Measurements from ENCODE around the gene BMP7. TPM values are rescaled to one million over a fixed set of nuclear protein-coding genes. Genes with fewer than 3 reads are reported as not detected.
"Not testable (repeated sequence)": the region's sequence is repeated elsewhere in the genome, so short reads cannot be mapped to it uniquely, and the experiment has no call there.

Gene BMP7
- total RNA-seq, 4 donors from 2014 or later = 34.0 to 113 (median 80.2) TPM

DNA sequence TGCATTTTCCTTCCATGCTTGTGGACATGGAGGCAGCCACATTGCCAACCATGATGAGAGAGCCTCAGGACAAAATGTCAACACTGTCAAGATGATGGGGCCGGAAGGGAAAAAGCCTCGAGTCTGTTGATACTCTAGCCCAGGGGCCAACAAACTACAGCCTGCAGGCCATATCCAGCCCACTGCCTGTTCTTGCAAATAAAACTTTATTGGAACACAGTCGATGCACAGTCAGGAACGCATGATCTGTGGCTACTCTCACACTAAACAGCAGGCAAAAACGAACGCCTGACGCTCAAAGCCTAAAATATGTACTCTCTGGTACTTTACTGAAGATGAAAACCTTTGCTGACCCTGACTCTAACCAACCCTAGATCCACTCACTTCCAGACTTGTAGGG is 72.3 kb downstream of the BMP7 start:
- Histone ChIP-seq H3K4me1 (no peaks in the 10 kb centered on the region), H3K9me3 (no peaks in the 10 kb centered on the region), H3K27me3 (no peaks in the 10 kb centered on the region), H3K4me3 (replicated peaks in 1 of 3) (no peak overlapping the region), H3K27ac (no peak overlapping the region), H3K36me3 (no peaks in the 10 kb centered on the region)
- no peak for DNase-seq
- intact Hi-C loops (cut with DNase I) = no loop called here
- TF ChIP-seq, protein P1, sequence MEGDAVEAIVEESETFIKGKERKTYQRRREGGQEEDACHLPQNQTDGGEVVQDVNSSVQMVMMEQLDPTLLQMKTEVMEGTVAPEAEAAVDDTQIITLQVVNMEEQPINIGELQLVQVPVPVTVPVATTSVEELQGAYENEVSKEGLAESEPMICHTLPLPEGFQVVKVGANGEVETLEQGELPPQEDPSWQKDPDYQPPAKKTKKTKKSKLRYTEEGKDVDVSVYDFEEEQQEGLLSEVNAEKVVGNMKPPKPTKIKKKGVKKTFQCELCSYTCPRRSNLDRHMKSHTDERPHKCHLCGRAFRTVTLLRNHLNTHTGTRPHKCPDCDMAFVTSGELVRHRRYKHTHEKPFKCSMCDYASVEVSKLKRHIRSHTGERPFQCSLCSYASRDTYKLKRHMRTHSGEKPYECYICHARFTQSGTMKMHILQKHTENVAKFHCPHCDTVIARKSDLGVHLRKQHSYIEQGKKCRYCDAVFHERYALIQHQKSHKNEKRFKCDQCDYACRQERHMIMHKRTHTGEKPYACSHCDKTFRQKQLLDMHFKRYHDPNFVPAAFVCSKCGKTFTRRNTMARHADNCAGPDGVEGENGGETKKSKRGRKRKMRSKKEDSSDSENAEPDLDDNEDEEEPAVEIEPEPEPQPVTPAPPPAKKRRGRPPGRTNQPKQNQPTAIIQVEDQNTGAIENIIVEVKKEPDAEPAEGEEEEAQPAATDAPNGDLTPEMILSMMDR (IDR thresholded peaks at IDR 0.05) = no peak
- TF ChIP-seq POLR2A (IDR thresholded peaks at IDR 0.05) = no peak
- WGBS, 2 donors = 93 to 95% methylated on average over 7 of the region's 7 CpGs

DNA sequence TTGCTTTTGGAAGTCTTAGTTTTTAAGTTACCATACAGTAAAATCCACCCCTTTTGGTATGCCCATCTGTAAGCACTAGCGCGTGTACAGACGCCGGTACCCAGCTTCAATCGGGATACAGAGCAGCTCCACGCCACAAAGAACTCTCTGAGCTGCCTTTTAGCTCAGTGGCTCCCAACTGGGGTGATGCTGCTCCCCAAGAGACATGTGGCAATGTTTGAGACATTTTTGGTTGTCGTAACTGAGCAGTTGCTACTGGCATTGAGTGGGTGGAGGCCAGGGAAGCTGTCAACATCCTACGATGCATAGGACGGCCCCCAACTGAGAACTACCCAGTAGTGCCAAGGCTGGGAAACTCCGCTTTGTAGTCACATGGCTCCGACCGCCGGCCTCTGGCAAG is 73.3 kb downstream of the BMP7 start:
- TF ChIP-seq POLR2A (IDR thresholded peaks at IDR 0.05) = no peak
- TF ChIP-seq, protein P1 (IDR thresholded peaks at IDR 0.05) = no peak
- Histone ChIP-seq H3K27ac (no peak overlapping the region), H3K27me3 (no peaks in the 10 kb centered on the region), H3K9me3 (no peaks in the 10 kb centered on the region), H3K4me3 (replicated peaks in 1 of 3) (no peak overlapping the region), H3K36me3 (no peaks in the 10 kb centered on the region), H3K4me1 (no peaks in the 10 kb centered on the region)
- DNase-seq = no peak
- intact Hi-C loops (cut with DNase I) = no loop called here
- 92% methylated on average over 13 of the region's 13 CpGs for WGBS, 2 donors

DNA sequence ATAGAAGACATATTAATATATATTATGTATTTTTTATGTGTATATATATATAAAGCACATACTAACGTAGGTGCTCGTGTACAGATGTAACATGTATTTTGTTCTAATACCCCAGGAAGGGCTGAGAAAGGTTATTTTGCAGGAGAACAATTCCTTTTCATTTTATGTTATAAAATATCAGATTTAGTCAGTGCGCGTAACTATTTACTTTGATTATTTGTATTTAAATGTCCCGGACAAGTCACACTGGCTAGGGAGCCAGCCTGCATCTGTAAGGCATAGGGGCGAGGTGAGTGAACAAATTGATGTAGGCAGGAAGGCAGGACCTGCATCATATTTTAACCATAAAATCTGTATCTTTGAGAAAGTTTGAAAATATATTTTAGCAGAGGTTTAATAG is 74.1 kb downstream of the BMP7 start:
- H3K4me1 ChIP-seq = no peaks in the 10 kb centered on the region
- no peaks in the 10 kb centered on the region for H3K36me3 ChIP-seq
- H3K27ac ChIP-seq = no peak overlapping the region
- intact Hi-C loops (cut with DNase I) = no loop called here
- DNase-seq = no peak
- no peaks in the 10 kb centered on the region for H3K27me3 ChIP-seq
- no peaks in the 10 kb centered on the region for H3K9me3 ChIP-seq
- TF ChIP-seq, protein P1 (IDR thresholded peaks at IDR 0.05) = no peak
- no peak for TF ChIP-seq POLR2A (IDR thresholded peaks at IDR 0.05)
- 88 to 95% methylated on average over 6 of the region's 6 CpGs for WGBS, 2 donors
- H3K4me3 ChIP-seq (replicated peaks in 1 of 3) = no peak overlapping the region

DNA sequence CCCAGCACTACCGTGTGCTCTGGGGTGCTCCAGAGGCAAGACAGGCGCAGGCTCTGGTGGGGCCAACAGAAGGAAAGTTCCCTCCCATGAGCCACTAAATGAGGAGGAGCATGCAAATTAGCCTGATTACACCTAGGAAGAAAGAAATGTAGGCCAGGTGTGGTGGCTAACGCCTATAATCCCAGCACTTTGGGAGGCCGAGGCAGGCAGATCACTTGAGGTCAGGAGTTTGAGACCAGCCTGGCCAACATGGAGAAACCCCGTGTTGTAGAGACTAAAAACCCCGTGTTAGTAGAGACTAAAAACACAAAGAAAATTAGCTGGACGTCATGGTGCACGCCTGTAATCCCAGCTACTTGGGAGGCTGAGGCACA is 75.2 kb downstream of the BMP7 start:
- DNase-seq; H3K27ac ChIP-seq; H3K9me3 ChIP-seq; H3K4me1 ChIP-seq; intact Hi-C loops (cut with DNase I); H3K27me3 ChIP-seq; H3K36me3 ChIP-seq; H3K4me3 ChIP-seq (replicated peaks in 1 of 3): not testable (repeated sequence)
- 92% methylated on average over 8 of the region's 8 CpGs for WGBS, 2 donors

DNA sequence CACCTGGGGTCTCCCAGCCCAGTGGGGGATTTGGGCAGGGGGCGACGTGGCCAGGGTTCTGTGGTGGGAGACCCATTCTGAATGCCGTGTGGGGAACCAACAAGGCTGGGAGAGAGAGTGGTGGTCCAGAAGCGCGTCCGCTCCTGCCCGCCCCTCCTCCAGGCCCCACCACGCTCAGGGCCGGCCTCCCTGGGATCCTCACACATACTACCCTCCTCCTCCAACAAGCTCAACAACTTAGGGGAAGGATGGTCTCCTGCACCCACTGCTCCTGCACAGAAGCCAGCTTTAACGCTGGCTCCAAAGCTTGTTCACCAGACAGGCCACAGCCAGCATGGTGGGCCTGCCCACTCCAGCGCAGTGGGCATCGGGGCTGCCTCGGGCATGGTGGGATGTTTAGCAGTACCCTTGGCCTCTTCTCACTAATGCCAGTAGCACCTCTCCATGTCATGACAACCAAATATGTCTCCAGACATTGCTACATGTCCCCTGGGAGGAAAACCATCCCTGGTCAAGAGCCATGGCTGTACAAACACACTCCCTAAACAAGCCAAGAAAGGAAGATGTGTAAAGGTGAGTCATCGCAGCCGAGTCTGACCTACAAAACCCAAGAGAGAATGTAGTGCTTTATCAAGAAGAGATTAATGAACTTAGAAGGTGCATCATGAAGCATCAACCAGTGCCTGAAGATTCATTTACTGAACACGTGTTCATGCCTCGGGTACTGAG is 75.7 kb downstream of the BMP7 start:
- Histone ChIP-seq H3K27ac (no peak overlapping the region), H3K4me1 (no peaks in the 10 kb centered on the region), H3K9me3 (no peaks in the 10 kb centered on the region), H3K36me3 (no peaks in the 10 kb centered on the region), H3K27me3 (no peaks in the 10 kb centered on the region), H3K4me3 (replicated peaks in 1 of 3) (no peak overlapping the region)
- WGBS, 2 donors = 91 to 92% methylated on average over 16 to 17 of the region's 17 CpGs
- DNase-seq = no peak
- intact Hi-C loops (cut with DNase I) = no loop called here
- TF ChIP-seq, protein P1 (IDR thresholded peaks at IDR 0.05) = no peak
- no peak for TF ChIP-seq POLR2A (IDR thresholded peaks at IDR 0.05)

Measured in thyroid gland (tissue), 4 donors.